ENCODE data around the gene CADPS.

The CADPS gene

GRCh38 chr3:62368705-62369475, 506.3 kb downstream of the CADPS start:
- no peak for DNase-seq

DNA sequence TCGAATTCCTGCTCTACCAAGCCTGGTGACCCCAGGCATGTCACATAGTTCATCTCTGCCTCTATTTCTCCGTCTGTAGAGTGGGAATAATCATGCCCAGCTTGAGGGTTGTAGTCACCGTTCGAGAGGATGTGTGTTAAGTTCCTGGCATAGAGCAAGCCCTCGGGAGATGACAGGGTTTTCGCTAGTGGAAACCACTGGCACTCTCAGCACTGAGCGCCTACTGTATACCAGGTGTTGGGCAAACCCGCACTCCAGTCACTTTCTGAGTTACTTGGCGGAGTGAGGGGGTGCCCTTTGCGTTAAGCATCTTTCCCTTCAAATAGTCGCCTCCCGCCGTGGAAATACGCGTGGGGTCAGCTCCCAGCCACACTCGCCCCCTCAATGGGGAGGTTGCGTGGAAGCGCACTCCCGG, 506.9 kb downstream of the CADPS start:
- DNase-seq: no peak

DNA sequence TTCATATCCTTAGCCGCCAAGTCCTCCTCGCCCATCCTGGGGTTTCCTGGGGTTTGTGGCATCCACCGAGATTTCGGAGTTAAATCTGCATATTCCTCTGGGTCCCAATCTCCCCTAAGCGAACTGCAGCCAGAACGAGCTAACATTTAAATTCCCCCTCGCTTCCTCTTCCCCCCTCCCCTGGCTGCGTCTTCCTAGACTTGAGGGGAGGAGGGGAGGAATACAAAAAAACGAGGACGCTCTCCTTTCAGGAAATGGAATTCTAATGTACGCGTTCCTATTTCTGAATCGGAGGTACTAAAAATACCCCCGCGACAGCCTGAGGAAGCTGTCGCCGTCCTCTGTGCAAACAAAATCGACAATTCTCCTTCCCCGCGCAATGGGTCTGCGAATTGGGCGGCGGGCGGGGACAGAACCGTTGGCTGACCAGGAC, 507.4 kb downstream of the CADPS start:
- no peak for DNase-seq

DNA sequence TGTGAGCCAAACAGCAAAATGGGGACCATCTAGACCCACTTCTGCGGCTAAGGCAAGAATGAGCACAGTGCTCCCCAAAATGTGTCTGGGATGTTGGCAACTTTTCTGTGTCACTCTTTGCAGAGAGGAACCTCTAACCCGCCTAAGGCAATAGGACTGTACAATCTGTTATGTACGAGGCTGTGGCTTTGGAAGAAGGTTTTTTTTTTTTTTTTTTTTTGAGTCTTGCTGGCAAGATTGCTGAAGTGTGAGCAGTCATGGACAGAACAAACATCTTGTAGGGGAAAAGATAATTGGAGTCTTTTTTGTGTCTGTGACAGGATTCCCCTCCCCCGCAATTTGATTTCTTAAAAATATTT, 509.1 kb downstream of the CADPS start:
- no peak for DNase-seq

DNA sequence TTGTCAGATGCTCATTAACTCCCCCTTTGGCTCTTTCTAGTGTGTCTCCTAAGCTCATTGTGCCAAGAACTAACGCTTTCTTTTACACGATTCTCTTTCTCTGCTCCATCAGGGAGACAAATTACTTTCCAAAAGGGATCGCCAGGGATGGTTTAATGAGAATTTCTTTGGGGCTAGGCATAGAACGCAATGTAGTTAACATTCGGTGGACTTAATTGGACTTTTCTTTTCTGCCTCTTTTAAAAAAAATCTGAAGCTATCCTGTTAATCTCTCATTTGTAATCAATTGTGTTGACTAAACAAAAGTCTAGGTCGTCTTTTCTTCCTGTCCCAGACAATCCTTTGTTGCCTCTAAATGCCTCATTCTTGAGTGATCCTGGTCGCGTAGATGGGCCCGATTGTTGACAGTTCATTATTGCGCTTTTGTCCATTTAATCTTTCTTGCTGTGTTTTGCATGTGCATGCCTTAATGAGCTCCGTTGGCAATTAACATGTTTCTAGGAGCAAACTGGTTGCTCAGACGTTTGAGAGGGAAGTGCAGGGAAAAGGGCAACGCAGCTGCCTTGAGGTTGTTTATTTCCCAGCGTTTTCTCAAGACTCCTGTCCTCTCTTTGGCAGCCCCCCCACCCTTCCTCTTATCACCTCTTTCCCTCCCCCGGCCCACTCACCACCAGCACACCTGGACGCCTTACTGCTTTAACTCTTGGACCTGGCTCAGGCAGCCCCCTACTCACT, 509.7 kb downstream of the CADPS start:
- DNase-seq: no peak

- no peak for DNase-seq
Observed at GRCh38 chr3:62364191-62364590, 511.0 kb downstream of the CADPS start.

DNA sequence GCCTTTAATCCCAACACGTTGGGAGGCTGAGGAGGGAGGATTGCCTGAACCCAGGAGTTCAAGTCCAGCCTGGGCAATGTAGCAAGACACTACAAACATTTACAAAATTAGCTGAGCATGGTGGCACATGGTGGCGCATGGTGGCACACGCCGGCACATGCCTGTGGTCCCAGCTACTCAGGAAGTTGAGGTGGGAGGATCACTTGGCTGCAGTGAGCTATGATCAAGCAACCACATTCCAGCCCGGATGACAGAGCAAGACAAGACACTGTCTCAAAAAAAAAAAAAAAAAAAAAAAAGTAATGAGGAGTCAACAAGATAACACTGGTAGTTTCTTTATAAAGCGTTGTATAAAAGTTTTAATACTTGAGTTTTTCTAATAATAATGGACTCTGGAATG, 511.9 kb downstream of the CADPS start:
- no peak for DNase-seq

- no peak for DNase-seq
Observed at GRCh38 chr3:62361824-62362223, 513.4 kb downstream of the CADPS start.

DNA sequence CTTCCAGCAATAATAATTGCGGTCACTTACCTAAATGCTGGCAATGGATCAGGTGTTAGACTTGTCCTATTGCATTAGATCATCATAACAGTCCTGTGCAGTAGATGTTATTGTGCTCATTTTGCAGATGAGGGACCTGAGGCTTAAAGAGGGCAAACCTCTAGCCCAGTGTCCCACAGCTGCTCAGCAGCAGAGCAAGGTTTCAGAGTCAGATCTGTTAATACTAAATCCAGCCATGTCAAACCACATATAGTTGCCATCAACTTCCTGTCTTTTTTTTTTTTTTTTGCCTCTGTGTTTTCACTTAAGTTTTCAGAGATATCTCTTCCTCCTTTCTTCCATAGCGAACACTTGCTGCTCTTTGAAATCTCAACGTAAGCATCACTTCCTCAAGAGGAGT, 514.0 kb downstream of the CADPS start:
- no peak for DNase-seq

- DNase-seq: no peak
Observed at GRCh38 chr3:62359531-62359930, 515.7 kb downstream of the CADPS start.

DNA sequence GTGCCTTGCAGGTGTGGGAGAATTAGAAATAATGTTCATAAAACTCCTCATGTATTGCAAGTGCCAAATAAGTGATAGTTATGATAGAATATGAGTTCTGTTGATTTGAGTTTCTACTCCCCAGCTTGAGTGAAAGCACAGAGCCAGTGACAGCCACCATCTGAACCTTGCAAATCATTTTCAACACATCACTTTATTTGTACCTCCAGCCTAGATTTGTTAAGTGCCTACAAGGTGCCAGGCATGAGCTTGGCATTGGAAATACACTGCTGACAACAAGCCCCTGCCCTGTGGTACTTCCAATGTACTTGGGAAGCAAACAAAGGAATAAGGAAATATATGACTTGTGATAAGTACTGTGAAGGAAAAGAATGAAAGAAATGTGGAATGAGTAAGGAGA, 518.9 kb downstream of the CADPS start:
- DNase-seq: no peak

- no peak for DNase-seq
Observed at GRCh38 chr3:62355703-62356102, 519.5 kb downstream of the CADPS start.

All from stimulated activated CD4-positive, alpha-beta T cell treated with anti-CD3 and anti-CD28 coated beads, Interleukin-4, amount 100 ng/mL, for 1 hour (primary cell).